Panc1 (cell line): ENCODE results near the gene ARHGEF6. TPM values are rescaled to one million over a fixed set of nuclear protein-coding genes. Genes with fewer than 3 reads are reported as not detected.

Experiments
- ATAC-seq: fragments of 200-7000 bp; cut with Tn5 transposase; 2 replicates; pipeline ENCODE4 v1.9.1; 2020; ENCODE audit warnings: mild to moderate bottlenecking, moderate library complexity
- BruUV-seq: library from RNA; stranded (reverse); fragments of 400-500 nt; replicated peaks from 2 replicates; lab custom pipeline; 2021; lab: Mats Ljungman, UMichigan
- CTCF ChIA-PET: fragments of 300-600 bp; sonication (Branson Sonifier 250); formaldehyde crosslinking; loops from one replicate; lab custom pipeline; 2022; ENCODE audit warnings: antibody characterized with exemption; lab: Charles Lee
- POLR2A ChIA-PET: fragments of 300-600 bp; sonication (Branson Sonifier 250); formaldehyde crosslinking; loops from one replicate; lab custom pipeline; 2022; ENCODE audit warnings: antibody characterized with exemption; lab: Charles Lee
- DNase-seq: peaks from one replicate; pipeline ENCODE4 v3.0.0-alpha.2; 2010; ENCODE audit warnings: low read depth, low spot score
- H3K27ac ChIP-seq: 2 replicates; pipeline ENCODE4 v1.5.1; 2011; ENCODE audit warnings: mild to moderate bottlenecking, low read length, inconsistent platforms
- H3K27me3 ChIP-seq: fragments of 200-500 bp; sonication (Bioruptor generic); 2 replicates; pipeline ENCODE4 v1.6.0; 2014; ENCODE audit warnings: low read length, inconsistent platforms; ENCODE audit not compliant: control insufficient read depth, insufficient read depth
- H3K36me3 ChIP-seq: fragments of 200-500 bp; sonication (Bioruptor generic); 2 replicates; pipeline ENCODE4 v1.5.1; 2014; ENCODE audit warnings: inconsistent platforms, mild to moderate bottlenecking, low read length, moderate library complexity; ENCODE audit not compliant: control insufficient read depth, insufficient read depth
- H3K4me1 ChIP-seq: 2 replicates; pipeline ENCODE4 v1.5.1; 2011; ENCODE audit warnings: inconsistent platforms, mild to moderate bottlenecking, low read length, moderate library complexity; ENCODE audit not compliant: control insufficient read depth, insufficient read depth
- H3K4me3 ChIP-seq, 2 experiments: 2 replicates each; pipeline ENCODE4 v1.5.1; 2011 to 2012; ENCODE audit warnings: low read depth in 2 of 2, low read length in 2 of 2, mild to moderate bottlenecking in 2 of 2, inconsistent platforms in 1 of 2, moderate library complexity in 1 of 2
- H3K9me3 ChIP-seq: fragments of 200-500 bp; sonication (Bioruptor generic); 2 replicates; pipeline ENCODE4 v1.5.1; 2014; ENCODE audit warnings: low read depth, mild to moderate bottlenecking, inconsistent platforms, low read length, moderate library complexity; ENCODE audit not compliant: control insufficient read depth, insufficient read depth
- POLR2AphosphoS5 ChIP-seq: IDR thresholded peaks from 2 replicates; pipeline ENCODE4 v1.6.1; 2012; ENCODE audit warnings: mild to moderate bottlenecking, low read depth, low read length, moderate library complexity
- SIN3A ChIP-seq: IDR thresholded peaks from 2 replicates; pipeline ENCODE4 v1.6.1; 2012; ENCODE audit warnings: low read depth, mild to moderate bottlenecking, low read length, moderate library complexity, borderline replicate concordance; ENCODE audit not compliant: insufficient read depth
- TCF7L2 ChIP-seq: IDR thresholded peaks from 2 replicates; pipeline ENCODE4 v1.6.1; 2011; ENCODE audit warnings: mild to moderate bottlenecking, low read depth, low read length, inconsistent platforms
- in situ Hi-C: cut with HindIII; loops from 2 replicates; pipeline ENCODE4 v1.10.0; 2016; ENCODE audit warnings: low sequenced_read_pairs, low pct_unique_long_range_greater_than_20kb
- intact Hi-C: fragments of 100-400 bp; cut with micrococcal nuclease; formaldehyde crosslinking; loops from one replicate; pipeline ENCODE4 v1.10.0; 2022; ENCODE audit not compliant: unreplicated experiment
- total RNA-seq: library from RNA; stranded (reverse); gene quantifications from one replicate; pipeline ENCODE4 v1.2.1, GENCODE V29; 2021; ENCODE audit not compliant: unreplicated experiment
- TF ChIP-seq, protein P1 (sequence below): fragments of 450-650 bp; IDR thresholded peaks from 2 replicates; pipeline ENCODE4 v1.5.1; 2017; ENCODE audit warnings: mild to moderate bottlenecking
- TF ChIP-seq, protein P2 (sequence below), 2 experiments: IDR thresholded peaks; 2 replicates each; pipeline ENCODE4 v1.6.1; 2011 to 2012; ENCODE audit warnings: low read depth in 2 of 2, control low read depth in 1 of 2, low read length in 1 of 2, mild to moderate bottlenecking in 1 of 2, moderate library complexity in 1 of 2; ENCODE audit not compliant: insufficient read depth in 1 of 2

ARHGEF6 gene
- total RNA-seq, 1 experiment from 2014 or later = 35.5 TPM

DNA sequence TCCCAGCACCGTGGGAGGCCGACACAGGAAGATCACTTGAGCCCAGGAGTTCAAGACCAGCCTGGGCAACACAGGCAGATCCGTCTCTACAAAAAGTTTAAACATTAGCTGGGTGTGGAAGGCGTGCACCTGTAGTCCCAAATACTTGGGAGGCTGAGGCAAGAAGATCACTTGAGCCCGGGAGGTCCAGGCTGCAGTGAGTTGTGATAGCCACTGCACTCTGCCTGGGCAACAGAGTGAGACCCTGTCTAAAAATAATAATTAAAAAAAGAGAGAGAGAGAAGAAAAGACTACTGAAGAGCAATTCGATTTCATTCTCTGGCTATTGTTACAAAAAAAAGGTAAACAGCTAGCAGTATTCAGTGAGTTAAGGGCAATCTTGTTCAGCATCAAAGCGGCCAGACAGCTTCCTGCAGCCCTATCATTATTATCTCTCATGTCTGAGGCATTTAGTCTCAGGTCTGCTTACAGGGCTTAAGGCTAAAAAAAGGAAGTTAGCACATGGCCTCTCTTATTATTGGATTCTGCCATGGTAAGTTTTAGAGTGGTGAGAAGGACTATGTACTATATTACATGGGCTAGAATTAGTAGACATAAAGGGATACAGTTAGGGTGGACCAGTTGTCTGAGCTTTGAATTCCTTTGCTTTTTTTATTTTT, 37.9 kb downstream of the ARHGEF6 start:
- in situ Hi-C loops = no loop called here
- TF ChIP-seq POLR2AphosphoS5 = no peak
- CTCF ChIA-PET = no interaction called here

DNA sequence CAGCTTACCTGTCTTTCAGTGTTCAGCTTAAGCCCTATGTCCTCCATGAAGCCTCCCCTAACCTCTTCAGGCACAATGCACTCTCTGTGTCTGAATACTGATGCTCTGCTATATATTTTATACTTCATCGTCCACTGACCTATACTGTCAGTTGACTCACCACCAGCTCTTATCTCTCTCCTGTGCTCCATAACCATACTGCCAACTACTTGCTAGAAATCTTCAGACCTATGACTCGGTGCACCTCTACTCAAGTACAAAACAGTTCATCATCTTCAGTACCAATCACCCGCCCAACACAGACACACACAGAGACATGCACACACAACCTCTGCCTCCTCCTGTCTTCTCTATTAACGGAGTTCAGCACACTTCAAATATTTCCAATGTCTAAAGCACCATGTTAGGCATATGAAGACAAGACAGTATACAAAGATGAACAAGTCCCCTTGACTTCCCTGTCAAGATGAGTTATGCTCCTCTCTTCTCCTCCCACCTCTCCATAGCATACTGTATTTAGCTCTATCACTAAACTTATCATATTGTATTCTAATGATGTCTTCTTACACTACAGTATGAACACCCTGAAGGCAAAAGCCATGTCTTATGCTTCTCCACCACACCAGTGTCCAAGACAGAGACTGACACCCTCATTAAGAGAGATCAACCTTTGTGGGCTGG, 42.5 kb downstream of the ARHGEF6 start:
- POLR2A ChIA-PET = no interaction called here
- CTCF ChIA-PET = no interaction called here
- H3K4me1 ChIP-seq = no peaks in the 10 kb centered on the region
- no peak overlapping the region for H3K27ac ChIP-seq
- no TSS peak for BruUV-seq
- H3K4me3 ChIP-seq = no peak overlapping the region
- H3K36me3 ChIP-seq = no peaks in the 10 kb centered on the region
- H3K27me3 ChIP-seq = no peaks in the 10 kb centered on the region
- DNase-seq = no peak
- in situ Hi-C loops = no loop called here
- TF ChIP-seq, protein P1, sequence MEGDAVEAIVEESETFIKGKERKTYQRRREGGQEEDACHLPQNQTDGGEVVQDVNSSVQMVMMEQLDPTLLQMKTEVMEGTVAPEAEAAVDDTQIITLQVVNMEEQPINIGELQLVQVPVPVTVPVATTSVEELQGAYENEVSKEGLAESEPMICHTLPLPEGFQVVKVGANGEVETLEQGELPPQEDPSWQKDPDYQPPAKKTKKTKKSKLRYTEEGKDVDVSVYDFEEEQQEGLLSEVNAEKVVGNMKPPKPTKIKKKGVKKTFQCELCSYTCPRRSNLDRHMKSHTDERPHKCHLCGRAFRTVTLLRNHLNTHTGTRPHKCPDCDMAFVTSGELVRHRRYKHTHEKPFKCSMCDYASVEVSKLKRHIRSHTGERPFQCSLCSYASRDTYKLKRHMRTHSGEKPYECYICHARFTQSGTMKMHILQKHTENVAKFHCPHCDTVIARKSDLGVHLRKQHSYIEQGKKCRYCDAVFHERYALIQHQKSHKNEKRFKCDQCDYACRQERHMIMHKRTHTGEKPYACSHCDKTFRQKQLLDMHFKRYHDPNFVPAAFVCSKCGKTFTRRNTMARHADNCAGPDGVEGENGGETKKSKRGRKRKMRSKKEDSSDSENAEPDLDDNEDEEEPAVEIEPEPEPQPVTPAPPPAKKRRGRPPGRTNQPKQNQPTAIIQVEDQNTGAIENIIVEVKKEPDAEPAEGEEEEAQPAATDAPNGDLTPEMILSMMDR = no peak
- TF ChIP-seq, protein P2, sequence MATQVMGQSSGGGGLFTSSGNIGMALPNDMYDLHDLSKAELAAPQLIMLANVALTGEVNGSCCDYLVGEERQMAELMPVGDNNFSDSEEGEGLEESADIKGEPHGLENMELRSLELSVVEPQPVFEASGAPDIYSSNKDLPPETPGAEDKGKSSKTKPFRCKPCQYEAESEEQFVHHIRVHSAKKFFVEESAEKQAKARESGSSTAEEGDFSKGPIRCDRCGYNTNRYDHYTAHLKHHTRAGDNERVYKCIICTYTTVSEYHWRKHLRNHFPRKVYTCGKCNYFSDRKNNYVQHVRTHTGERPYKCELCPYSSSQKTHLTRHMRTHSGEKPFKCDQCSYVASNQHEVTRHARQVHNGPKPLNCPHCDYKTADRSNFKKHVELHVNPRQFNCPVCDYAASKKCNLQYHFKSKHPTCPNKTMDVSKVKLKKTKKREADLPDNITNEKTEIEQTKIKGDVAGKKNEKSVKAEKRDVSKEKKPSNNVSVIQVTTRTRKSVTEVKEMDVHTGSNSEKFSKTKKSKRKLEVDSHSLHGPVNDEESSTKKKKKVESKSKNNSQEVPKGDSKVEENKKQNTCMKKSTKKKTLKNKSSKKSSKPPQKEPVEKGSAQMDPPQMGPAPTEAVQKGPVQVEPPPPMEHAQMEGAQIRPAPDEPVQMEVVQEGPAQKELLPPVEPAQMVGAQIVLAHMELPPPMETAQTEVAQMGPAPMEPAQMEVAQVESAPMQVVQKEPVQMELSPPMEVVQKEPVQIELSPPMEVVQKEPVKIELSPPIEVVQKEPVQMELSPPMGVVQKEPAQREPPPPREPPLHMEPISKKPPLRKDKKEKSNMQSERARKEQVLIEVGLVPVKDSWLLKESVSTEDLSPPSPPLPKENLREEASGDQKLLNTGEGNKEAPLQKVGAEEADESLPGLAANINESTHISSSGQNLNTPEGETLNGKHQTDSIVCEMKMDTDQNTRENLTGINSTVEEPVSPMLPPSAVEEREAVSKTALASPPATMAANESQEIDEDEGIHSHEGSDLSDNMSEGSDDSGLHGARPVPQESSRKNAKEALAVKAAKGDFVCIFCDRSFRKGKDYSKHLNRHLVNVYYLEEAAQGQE (IDR thresholded peaks at IDR 0.05; ENCODE audit: insufficient read depth in 1 of 2, low read depth in 2 of 2, low read length in 1 of 2) = no peak
- TF ChIP-seq TCF7L2 (no peak), SIN3A (no peak), POLR2AphosphoS5 (no peak)
- ATAC-seq = no peak
- intact Hi-C loops = no loop called here
- no peaks in the 10 kb centered on the region for H3K9me3 ChIP-seq

More for the DNA sequence above, 37.9 kb downstream of the ARHGEF6 start:
- Histone ChIP-seq H3K4me3 (no peak overlapping the region), H3K36me3 (no peaks in the 10 kb centered on the region), H3K27me3 (no peaks in the 10 kb centered on the region), H3K9me3 (no peaks in the 10 kb centered on the region), H3K4me1 (no peaks in the 10 kb centered on the region), H3K27ac (no peak overlapping the region)
- POLR2A ChIA-PET = no interaction called here
- intact Hi-C loops = no loop called here
- DNase-seq (no peak), ATAC-seq (no peak)
- no TSS peak for BruUV-seq

DNA sequence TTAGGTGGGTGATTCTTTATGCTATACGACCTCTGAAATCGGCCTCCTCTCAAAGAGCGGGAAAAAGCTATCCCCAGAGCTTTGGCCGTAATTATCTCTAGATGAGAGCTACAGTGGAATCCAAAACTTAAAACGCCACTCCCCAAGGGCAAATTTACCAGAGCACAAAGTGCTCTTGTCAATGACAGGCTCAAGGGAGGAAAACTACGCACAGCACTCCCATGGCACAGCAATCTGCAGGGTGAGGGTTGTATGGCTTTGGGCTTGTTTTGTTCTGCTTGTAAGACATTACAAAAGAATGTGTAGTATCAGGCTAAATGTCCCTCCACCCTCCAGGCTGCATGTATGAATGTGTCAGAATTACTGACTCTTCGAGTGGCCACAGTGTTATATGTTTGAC, 44.0 kb downstream of the ARHGEF6 start:
- ATAC-seq (no peak), DNase-seq (no peak)
- ChIA-PET POLR2A (no interaction called here), CTCF (interaction anchor here (0.6 kb wide), 1 partner anchor 42 kb away, joined by 4 read pairs; no protein-coding TSS in a partner anchor)
- H3K27ac ChIP-seq = no peak overlapping the region
- BruUV-seq = no TSS peak
- no peaks in the 10 kb centered on the region for H3K27me3 ChIP-seq
- H3K9me3 ChIP-seq = no peaks in the 10 kb centered on the region
- H3K4me1 ChIP-seq = peaks cover under 1% of the 10 kb centered on the region; the same call in 1 of the 2 replicates
- TF ChIP-seq, protein P1 = no peak
- TF ChIP-seq, protein P2 (IDR thresholded peaks at IDR 0.05; ENCODE audit: insufficient read depth in 1 of 2, low read depth in 2 of 2, low read length in 1 of 2) = no peak
- TF ChIP-seq TCF7L2 (no peak), POLR2AphosphoS5 (no peak), SIN3A (no peak)
- H3K4me3 ChIP-seq = no peak overlapping the region
- H3K36me3 ChIP-seq = no peaks in the 10 kb centered on the region
- in situ Hi-C loops (no loop called here), intact Hi-C loops (no loop called here)
